Measurements from ENCODE around the gene HTR7.
A peak's percentile ranks its signal among the peaks of the same experiment; 100 is the strongest.
"Not testable (repeated sequence)": the region's sequence is repeated elsewhere in the genome, so short reads cannot be mapped to it uniquely, and the experiment has no call there.

The HTR7 gene

GRCh38 chr10:90858461-90858968, 676 bp upstream of the HTR7 start:
- no peak for DNase-seq (ENCODE audit: low spot score)

GRCh38 chr10:90856964-90857634, 740 bp downstream of the HTR7 start:
- no peak for DNase-seq (ENCODE audit: low spot score)

GRCh38 chr10:90856261-90856660, 1.6 kb downstream of the HTR7 start:
- DNase-seq (ENCODE audit: low spot score), result no peak

GRCh38 chr10:90855126-90855525, 2.7 kb downstream of the HTR7 start:
- no peak for DNase-seq (ENCODE audit: low spot score)

GRCh38 chr10:90849956-90850749, 7.7 kb downstream of the HTR7 start:
- peak; percentile 31 for DNase-seq (ENCODE audit: low spot score)

GRCh38 chr10:90847436-90847835, 10.4 kb downstream of the HTR7 start:
- DNase-seq (ENCODE audit: low spot score), result peak; percentile 14

- DNase-seq (ENCODE audit: low spot score), result no peak
These were observed 11.1 kb downstream of the HTR7 start for GRCh38 chr10:90846746-90847145.

GRCh38 chr10:90845726-90846125, 12.1 kb downstream of the HTR7 start:
- DNase-seq (ENCODE audit: low spot score), result no peak

- DNase-seq (ENCODE audit: low spot score), result no peak
These were observed 15.1 kb downstream of the HTR7 start for GRCh38 chr10:90842725-90843124.

- DNase-seq (ENCODE audit: low spot score), result no peak
These were observed 20.4 kb downstream of the HTR7 start for GRCh38 chr10:90837486-90837885.

- DNase-seq (ENCODE audit: low spot score), result no peak
These were observed 23.5 kb downstream of the HTR7 start for GRCh38 chr10:90834326-90834725.

GRCh38 chr10:90832111-90832510, 25.7 kb downstream of the HTR7 start:
- no peak for DNase-seq (ENCODE audit: low spot score)

- no peak for DNase-seq (ENCODE audit: low spot score)
These were observed 35.3 kb downstream of the HTR7 start for GRCh38 chr10:90822508-90822907.

- not testable (repeated sequence) for DNase-seq (ENCODE audit: low spot score)
These were observed 36.0 kb downstream of the HTR7 start for GRCh38 chr10:90821864-90822263.

GRCh38 chr10:90819911-90820310, 37.9 kb downstream of the HTR7 start:
- DNase-seq (ENCODE audit: low spot score), result no peak

GRCh38 chr10:90818736-90819135, 39.1 kb downstream of the HTR7 start:
- DNase-seq (ENCODE audit: low spot score), result no peak

GRCh38 chr10:90817128-90817889, 40.5 kb downstream of the HTR7 start:
- no peak for DNase-seq (ENCODE audit: low spot score)

GRCh38 chr10:90816466-90816865, 41.4 kb downstream of the HTR7 start:
- no peak for DNase-seq (ENCODE audit: low spot score)

GRCh38 chr10:90813594-90814365, 44.1 kb downstream of the HTR7 start:
- no peak for DNase-seq (ENCODE audit: low spot score)

GRCh38 chr10:90807106-90807505, 50.7 kb downstream of the HTR7 start:
- DNase-seq (ENCODE audit: low spot score), result not testable (repeated sequence)

- DNase-seq (ENCODE audit: low spot score), result no peak
These were observed 51.2 kb downstream of the HTR7 start for GRCh38 chr10:90806677-90807076.

GRCh38 chr10:90805206-90805605, 52.6 kb downstream of the HTR7 start:
- no peak for DNase-seq (ENCODE audit: low spot score)

Measured in activated CD4-positive, alpha-beta T cell treated with anti-CD3 and anti-CD28 coated beads, Interleukin-2, Interleukin-4, amounts not matched to agents 100 ng/mL and 50 ng/mL, durations not matched to agents 16 hours and 8 hours (primary cell).